Activated CD4-positive, alpha-beta T cell treated with anti-CD3 and anti-CD28 coated beads, Interleukin-2, amount 50 U/mL, for 48 hours (primary cell): ENCODE measurements around the gene CAPN13.
"Not testable (repeated sequence)": the region's sequence is repeated elsewhere in the genome, so short reads cannot be mapped to it uniquely, and the experiment has no call there.

Source experiments
- DNase-seq, 2 experiments: peaks; one replicate each; pipeline ENCODE4 v3.0.0-alpha.2; 2020

The CAPN13 gene

GRCh38 chr2:30701782-30702181 lies 105.5 kb downstream of the CAPN13 start:
- DNase-seq, result no peak

GRCh38 chr2:30697242-30698103 lies 109.8 kb downstream of the CAPN13 start:
- DNase-seq, result not testable (repeated sequence)

DNA sequence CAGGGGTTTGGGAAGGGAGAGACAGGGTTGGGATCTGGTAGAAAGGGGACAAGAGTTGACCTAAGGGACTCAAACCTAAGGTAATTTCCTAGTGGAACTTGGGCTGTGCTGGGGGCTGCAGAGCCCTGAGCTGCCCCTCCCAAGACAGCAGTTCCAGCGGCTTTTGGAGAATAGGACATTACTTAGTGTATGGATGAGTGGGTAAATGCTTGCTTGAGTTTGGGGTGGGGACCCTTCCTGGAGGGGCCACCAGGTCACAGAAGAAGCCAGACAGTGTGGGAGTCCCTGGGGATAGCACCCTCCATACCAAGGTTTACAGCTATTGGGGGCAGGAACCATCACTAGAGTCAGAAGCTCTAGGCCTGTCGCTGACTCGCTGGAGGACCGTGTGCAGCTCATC lies 111.5 kb downstream of the CAPN13 start:
- no peak for DNase-seq

DNA sequence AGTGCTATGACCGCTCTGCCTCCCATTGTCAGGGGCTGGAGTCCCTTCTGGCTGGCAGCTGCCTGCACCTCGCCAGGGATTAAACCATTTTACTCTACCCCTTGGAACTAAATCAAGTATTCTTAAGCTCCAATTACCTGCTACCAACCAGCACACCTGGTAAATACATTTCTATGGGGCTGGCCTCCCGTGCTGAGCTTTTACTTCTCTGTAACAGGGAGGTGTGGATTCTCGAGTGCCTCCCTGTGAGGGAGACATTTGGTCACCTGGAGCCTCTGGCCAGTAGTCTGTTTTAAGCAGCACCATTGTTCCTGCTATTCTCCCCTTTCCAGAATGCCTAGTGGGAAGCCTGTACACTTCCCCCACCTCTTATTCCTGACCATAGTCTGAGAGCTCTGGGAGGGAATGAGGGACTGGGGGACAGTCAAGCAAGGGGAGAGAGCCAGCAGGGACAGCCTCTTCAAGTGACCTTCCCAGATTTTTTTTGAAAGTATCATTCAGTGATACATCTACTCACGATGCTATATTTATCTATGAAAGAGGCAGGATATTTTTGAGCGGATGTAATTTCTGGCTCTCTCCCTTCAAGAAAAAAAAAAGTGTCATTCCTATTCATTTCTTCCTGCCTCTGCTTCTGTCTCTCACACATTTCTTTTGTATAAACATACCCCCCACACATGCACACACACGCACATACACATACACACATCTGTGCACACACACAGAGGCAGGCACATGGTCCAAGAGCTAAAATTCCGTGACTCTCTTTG lies 112.8 kb downstream of the CAPN13 start:
- no peak for DNase-seq

- no peak for DNase-seq
These were observed 113.4 kb downstream of the CAPN13 start for GRCh38 chr2:30693821-30694281.

GRCh38 chr2:30692829-30693275 lies 114.4 kb downstream of the CAPN13 start:
- no peak for DNase-seq

GRCh38 chr2:30691948-30692828 lies 115.1 kb downstream of the CAPN13 start:
- DNase-seq, result no peak

DNA sequence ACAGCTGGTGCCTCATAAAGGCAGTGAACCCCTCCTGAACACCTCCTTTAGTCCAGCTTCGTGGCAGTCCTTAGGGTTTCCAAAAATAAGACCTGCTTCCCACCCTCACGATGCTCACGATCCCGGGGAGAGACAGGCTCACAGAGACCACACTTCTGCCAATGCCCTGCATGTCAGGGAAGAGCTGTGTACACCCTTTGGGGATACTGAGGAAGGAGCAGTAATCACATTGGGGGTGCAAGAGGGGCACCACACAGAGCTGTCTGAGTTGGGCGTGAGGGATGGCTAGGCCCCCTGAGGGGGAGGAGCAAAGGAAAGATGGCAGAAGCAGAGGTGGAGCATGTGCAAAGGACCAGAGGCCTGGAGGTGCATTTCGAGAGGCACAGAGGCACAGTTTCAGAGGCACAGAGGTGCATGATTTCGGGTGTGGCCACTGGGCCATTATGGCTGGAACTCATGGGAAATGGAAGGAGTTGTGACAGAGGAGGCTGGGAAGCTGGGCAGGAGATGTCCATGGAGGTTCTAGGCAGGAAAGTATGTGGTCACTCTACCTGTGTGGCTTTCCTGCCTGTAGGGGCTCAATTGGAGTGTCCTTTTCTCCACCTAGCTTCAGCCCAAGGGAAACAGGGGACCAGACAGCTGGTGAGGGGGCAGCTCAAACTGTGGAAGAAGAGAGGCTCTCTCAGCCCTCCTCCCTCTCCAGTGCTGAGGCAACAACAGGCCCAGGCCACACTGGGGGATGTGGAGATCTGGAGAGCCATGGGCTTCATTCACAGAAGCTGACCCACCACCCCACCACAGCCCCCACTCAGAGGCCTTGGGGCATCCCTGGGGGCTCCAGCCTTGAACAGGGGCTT lies 115.9 kb downstream of the CAPN13 start:
- DNase-seq, result no peak

GRCh38 chr2:30690126-30690561 lies 117.1 kb downstream of the CAPN13 start:
- no peak for DNase-seq

GRCh38 chr2:30689496-30690125 lies 117.6 kb downstream of the CAPN13 start:
- no peak for DNase-seq

DNA sequence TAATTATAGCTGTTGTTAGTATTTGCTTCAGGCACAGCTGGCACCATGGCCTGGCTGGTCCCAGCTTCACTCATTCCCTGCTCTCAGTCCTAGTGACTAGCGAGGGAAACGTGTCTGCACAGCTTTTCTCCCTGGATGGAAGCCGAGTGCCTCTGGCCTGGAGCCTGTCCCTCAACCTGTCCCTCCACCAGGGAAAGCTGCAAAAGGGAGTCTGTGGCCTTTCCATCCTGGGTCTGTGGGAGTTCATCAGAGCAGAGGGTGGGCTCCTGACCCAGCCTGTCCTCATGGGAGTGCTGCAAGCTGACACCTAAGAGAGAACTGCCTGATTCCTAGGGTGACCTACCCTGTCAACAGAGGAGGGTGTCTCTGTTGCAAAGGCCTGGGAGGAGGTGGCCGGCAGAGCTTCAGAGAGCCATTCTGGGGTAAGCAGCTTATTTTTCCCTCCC lies 118.3 kb downstream of the CAPN13 start:
- no peak for DNase-seq

GRCh38 chr2:30686669-30687068 lies 120.6 kb downstream of the CAPN13 start:
- DNase-seq, result no peak

DNA sequence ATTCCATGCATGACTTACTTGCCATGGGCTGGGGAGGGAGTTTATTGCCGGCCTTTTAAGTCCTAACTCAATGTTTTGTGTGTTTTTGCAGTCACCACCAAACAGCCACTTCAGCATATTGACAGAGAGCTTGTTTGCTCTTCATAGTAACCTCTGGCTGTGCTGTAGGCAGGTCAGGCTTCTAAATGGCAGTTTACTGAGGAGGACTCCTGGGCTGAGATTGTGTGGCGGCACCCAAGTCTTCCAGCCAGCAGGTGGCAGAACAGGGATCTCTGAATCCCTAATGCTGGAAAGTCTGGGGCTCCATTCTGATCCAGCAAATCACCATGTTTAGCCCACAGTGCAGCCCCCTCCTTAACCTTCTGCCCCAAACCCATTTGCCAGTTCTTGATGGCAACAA lies 121.2 kb downstream of the CAPN13 start:
- DNase-seq, result peak in 1 of 2 experiments; percentile 19

DNA sequence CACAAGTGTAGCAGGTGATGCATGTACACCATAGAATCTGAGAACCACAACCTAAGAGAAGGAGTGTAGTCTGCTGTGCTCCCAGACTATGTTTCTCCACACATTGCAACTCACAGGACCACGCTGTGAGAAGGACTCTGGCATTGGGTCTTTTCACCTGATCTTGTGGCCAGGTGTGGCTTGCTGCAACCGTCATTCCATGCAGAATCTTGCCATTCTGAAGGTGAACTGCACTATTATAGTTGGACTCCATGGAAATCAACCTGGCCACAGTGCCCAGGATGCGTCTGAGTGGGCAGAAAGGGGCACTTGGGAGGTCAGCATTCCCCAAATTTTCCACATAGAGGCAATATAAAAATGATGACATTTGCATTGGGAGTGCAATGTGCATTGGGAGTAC lies 122.2 kb downstream of the CAPN13 start:
- no peak for DNase-seq

GRCh38 chr2:30684516-30684915 lies 122.7 kb downstream of the CAPN13 start:
- DNase-seq, result no peak

DNA sequence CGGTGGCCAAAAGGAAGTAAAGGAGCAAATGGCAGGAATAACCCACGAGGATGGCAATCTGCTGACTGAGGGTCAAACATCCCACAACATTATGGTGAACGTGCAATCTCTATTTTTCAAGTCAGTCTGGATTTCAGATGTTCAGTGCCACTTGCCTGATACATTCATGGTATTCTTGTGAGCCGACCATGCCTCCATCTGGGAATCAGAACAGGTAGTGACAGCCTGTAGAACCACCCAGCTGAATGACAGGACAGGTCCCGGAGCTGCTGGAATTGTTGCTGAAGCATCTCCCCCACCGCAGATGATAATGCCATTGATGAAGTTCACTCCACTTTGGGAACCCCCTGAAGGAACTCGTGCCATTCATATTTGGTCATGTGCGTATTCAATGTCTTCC lies 123.2 kb downstream of the CAPN13 start:
- no peak for DNase-seq

DNA sequence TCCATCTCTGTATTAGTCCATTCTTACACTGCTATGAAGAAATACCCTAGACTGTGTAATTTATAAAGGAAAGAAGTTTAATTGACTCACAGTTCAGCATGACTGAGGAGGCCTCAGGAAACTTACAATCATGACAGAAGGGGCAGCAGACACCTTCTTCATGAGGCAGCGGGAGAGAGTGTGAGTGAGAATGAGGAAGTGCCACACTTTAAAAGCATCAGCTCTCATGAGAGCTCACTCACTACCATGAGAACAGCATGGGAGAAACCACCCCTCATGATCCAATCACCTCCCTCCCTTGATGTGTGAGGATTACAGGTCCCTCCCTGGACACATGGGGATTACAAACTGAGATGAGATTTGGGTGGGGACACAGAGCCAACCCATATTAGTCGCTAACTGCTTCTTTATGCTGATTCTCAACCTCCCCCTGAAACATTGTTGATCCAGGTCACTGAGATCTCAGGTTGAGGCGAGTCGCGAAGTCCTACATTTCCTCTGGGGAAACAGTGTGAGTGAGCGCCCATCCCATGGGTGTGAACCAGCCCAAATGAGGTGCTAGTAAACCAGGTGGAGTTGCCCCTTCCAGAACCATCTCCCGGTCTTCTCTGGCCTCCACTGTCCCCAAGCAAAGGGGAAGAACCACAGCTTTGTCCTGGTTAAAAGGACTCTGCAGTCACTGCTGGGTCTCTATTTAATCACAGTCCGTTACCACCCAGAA lies 123.8 kb downstream of the CAPN13 start:
- no peak for DNase-seq

- no peak for DNase-seq
These were observed 126.2 kb downstream of the CAPN13 start for GRCh38 chr2:30681022-30681421.

DNA sequence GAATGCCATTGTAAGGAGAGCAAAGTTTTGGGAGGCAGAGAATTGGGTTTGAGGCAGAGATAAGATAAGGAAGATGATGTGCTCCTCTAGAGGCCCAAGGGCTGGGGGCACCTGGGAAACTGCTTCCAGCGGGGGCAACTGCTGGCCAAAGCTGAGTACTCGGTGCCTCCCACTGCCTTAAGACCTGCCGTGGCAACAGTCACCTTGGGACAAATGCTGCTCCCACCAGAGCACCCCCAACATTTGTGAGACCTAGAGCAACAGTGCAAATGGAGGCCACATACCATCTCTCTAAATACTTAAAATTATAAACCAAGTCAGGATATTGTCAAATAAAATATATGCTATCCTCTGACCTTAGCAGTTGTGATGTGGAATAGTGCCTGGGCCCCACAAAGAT lies 127.1 kb downstream of the CAPN13 start:
- DNase-seq, result no peak

- peak in 1 of 2 experiments; percentile 11 for DNase-seq
These were observed 127.7 kb downstream of the CAPN13 start for GRCh38 chr2:30679426-30680088.
